ENCODE data around the gene CLK2.
"Not testable (repeated sequence)": the region's sequence is repeated elsewhere in the genome, so short reads cannot be mapped to it uniquely, and the experiment has no call there.

DNA sequence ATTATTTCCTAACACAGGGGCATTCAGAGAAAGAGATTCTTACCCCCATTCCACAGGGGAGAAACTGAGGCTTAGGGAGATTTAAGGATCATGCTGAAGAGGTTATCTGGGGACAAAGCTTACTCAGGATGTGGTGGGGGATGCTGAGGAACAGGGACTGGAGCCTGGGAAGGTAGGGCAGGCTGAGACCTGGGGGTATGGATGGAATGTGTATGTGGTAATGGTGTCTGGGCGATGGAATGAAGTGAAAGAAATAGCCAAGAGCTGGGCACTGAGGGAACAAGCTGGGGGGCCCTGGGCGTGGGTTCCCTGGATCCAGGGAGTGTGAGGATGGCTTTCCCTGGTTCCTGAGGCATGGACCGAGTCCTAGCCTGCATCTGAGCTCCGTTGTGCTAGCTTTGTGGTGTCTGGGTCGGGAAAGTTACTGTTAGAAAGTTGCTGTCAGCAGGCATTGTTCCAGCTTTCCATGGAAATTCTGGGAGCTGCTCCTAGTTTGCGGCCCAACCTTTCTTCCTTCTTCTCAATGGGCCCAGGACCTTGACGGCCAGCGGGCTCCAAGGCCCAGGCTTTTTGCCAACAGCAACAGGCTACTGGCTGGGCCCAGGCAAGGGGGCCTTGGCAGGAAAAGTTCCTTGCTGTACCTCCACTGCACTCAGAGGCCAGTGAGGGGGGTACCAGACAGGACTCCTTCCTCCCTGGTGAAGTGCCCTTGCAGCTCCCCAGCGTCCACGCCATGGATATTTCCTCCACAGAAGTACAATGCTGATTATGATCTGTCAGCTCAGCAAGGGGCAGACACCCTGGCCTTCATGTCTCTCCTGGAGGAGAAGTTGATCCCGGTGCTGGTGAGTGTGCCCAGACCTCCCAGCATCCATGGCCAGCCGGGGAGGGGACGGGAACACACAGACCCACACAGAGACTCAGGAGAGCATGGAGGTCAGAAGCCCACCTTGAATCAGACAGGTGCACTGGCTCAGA lies 41.0 kb downstream of the CLK2 start:
- TF ChIP-seq, protein P1, sequence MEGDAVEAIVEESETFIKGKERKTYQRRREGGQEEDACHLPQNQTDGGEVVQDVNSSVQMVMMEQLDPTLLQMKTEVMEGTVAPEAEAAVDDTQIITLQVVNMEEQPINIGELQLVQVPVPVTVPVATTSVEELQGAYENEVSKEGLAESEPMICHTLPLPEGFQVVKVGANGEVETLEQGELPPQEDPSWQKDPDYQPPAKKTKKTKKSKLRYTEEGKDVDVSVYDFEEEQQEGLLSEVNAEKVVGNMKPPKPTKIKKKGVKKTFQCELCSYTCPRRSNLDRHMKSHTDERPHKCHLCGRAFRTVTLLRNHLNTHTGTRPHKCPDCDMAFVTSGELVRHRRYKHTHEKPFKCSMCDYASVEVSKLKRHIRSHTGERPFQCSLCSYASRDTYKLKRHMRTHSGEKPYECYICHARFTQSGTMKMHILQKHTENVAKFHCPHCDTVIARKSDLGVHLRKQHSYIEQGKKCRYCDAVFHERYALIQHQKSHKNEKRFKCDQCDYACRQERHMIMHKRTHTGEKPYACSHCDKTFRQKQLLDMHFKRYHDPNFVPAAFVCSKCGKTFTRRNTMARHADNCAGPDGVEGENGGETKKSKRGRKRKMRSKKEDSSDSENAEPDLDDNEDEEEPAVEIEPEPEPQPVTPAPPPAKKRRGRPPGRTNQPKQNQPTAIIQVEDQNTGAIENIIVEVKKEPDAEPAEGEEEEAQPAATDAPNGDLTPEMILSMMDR (IDR thresholded peaks at IDR 0.05), result not testable (repeated sequence)
- not testable (repeated sequence) for TF ChIP-seq POLR2A (IDR thresholded peaks at IDR 0.05)

Measured in transverse colon (tissue), 3 donors.